GM13976 (cell line): Measurements from ENCODE around the gene GINS2.

ENCODE experiments used
- DNase-seq: peaks from one replicate; pipeline ENCODE4 v3.0.0; 2012; ENCODE audit warnings: low spot score
- in situ Hi-C: fragments of 300-500 bp; cut with MboI; formaldehyde crosslinking; loops from one replicate; pipeline ENCODE4 v1.12.0; 2022; ENCODE audit warnings: low sequenced_read_pairs, mixed read lengths, inconsistent platforms; ENCODE audit not compliant: unreplicated experiment
- TF ChIP-seq, protein P1 (sequence below): IDR thresholded peaks from 2 replicates; pipeline ENCODE4 v1.5.1; 2012; ENCODE audit warnings: borderline replicate concordance, mild to moderate bottlenecking; ENCODE audit not compliant: insufficient read depth; ENCODE audit errors: extremely low read depth, missing control alignments, control extremely low read depth

The GINS2 gene

GRCh38 chr16:85710732-85711131, 22.0 kb upstream of the GINS2 start:
- in situ Hi-C loops = no loop called here
- TF ChIP-seq, protein P1, sequence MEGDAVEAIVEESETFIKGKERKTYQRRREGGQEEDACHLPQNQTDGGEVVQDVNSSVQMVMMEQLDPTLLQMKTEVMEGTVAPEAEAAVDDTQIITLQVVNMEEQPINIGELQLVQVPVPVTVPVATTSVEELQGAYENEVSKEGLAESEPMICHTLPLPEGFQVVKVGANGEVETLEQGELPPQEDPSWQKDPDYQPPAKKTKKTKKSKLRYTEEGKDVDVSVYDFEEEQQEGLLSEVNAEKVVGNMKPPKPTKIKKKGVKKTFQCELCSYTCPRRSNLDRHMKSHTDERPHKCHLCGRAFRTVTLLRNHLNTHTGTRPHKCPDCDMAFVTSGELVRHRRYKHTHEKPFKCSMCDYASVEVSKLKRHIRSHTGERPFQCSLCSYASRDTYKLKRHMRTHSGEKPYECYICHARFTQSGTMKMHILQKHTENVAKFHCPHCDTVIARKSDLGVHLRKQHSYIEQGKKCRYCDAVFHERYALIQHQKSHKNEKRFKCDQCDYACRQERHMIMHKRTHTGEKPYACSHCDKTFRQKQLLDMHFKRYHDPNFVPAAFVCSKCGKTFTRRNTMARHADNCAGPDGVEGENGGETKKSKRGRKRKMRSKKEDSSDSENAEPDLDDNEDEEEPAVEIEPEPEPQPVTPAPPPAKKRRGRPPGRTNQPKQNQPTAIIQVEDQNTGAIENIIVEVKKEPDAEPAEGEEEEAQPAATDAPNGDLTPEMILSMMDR = no peak
- DNase-seq = no peak

GRCh38 chr16:85709766-85710585, 21.2 kb upstream of the GINS2 start:
- in situ Hi-C loops = no loop called here
- TF ChIP-seq, protein P1 = no peak
- DNase-seq = no peak

DNA sequence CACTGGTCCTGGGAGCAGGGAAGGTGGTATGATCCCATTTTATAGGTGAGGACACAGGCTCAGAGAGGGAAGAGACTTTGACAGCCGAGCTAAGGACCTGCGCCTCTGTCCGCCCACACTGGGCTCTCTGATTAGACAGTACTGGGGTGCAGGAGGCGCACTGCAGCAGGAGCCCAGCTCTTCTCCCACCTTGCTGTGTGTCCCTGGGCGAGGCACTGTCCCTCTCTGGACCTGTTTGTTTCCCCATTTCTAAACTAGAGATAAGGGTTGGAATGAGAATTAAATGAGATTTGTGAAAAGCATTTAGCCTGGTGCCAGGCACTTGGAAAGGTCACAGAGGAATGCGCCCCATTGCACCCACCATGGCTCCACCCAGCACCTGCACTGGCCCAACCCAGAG, 19.6 kb upstream of the GINS2 start:
- TF ChIP-seq, protein P1 = no peak
- in situ Hi-C loops = no loop called here

GRCh38 chr16:85707528-85708095, 18.9 kb upstream of the GINS2 start:
- TF ChIP-seq, protein P1 = no peak

More for the DNA sequence above, 19.6 kb upstream of the GINS2 start:
- DNase-seq = no peak

GRCh38 chr16:85706449-85707034, 17.8 kb upstream of the GINS2 start:
- TF ChIP-seq, protein P1 = no peak
- in situ Hi-C loops = no loop called here

More at GRCh38 chr16:85707528-85708095, 18.9 kb upstream of the GINS2 start:
- DNase-seq = no peak
- in situ Hi-C loops = no loop called here

GRCh38 chr16:85704900-85705846, 16.4 kb upstream of the GINS2 start:
- DNase-seq = no peak
- in situ Hi-C loops = no loop called here
- TF ChIP-seq, protein P1 = no peak

More at GRCh38 chr16:85706449-85707034, 17.8 kb upstream of the GINS2 start:
- DNase-seq = no peak
